GM19025 (cell line): ENCODE results near the gene C11orf54.

Experiments
- ATAC-seq: cut with Tn5 transposase; IDR thresholded peaks from one replicate; pipeline ENCODE4 v1.9.1; 2021; ENCODE audit warnings: mild to moderate bottlenecking, low read depth, moderate library complexity; ENCODE audit not compliant: unreplicated experiment

The C11orf54 gene

DNA sequence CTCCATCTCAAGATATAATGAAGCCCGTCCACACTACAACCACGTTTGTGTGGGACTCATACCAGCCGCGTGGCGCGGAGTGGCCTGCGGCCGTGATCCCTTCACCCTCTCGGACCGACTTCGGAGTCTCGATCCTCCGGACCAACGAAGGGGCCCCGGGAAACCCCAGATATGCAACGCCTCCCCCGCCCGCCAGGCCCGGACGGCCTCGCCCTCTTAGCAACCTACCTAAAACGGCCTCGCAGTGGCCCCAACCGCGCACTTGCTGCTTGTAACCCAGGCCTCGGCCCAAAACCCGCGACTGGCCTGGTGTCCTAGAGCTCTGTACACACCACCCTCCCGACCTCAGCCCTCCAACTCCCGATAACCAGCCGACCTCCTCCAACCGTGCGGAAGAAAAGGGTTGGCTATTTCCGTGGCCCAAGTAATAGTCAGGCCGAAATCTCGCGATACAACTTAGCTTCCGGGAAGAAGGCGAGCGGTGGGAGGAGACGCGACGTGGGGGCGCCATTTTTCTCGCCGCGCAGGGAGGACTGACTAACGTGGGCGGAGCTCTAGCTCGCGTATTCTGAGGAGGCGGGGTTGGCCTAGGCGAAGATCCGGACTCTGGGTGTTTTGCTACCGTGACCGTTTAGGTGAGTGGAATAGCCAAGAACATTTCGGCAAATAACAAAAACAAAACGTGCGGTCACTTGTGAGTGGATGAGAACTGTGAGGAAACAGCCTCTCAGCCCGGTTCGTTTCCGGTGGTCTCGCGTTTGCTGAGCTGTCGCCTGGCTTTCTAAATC lies at the start of gene C11orf54, which contains the start of gene TAF1D:
TSS of gene C11orf54 (plus strand) at position 579 of the 788 bp plus-strand sequence. CDS start 5,722 bp downstream, outside the sequence.
TSS of gene TAF1D (minus strand) at position 402 of the 788 bp plus-strand sequence. CDS start 2,191 bp downstream, outside the sequence.
- peak; percentile 82 for ATAC-seq

DNA sequence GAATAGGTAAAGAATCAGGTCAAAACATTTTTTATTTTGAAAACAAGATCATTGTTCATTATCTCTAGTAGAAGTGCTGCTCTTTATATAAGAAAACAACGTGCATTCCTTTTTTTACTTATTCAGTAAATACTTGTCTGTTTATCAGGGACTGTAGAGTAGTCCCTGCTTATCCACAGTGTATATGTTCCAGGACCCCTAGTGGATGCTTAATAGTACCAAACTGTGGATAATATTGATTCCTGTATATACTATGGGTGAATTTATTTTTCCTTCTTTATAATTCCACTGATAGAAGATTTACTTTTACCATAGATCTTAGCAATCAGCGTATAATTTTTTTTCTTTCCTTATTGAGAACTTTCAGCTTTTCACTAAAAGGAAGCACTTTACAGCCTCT lies 47.4 kb upstream of the C11orf54 start:
- ATAC-seq: no peak

DNA sequence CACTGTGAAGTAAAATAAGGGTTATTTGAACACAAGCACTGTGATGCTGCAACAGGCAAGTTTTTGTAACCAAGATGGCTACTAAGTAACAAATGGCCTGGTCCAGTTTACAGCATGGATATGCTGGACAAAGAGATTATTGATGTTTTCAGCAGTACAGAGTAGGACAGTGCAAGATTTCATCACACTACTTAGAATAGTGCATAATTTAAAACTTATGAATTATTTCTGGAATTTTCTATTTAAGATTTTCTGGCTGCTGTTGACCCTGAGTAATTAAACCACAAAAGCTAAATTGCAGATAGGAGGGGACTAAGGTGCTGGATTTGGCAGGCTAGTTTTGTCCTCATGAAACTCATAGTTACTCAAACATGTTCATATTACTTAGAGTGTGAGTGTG lies 46.9 kb upstream of the C11orf54 start:
- no peak for ATAC-seq

DNA sequence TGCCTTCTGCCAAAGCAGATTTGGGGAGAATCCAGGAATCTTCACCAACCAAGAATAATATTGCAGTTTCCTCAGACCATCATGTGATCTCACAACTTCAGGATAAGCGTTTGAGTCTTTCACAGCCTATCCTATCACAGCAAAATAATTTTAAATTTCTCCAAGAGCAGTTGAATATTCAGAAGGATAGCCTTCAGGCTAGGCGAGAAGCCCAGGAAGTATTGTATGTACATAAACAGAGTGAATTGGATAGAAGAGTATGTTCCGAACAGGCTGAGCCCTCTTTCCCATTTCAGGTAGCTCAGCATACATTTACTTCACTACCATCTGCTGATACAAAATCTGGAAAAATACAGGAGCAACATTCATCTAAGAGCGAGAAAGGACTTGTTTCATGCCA lies 43.9 kb upstream of the C11orf54 start:
- no peak for ATAC-seq

DNA sequence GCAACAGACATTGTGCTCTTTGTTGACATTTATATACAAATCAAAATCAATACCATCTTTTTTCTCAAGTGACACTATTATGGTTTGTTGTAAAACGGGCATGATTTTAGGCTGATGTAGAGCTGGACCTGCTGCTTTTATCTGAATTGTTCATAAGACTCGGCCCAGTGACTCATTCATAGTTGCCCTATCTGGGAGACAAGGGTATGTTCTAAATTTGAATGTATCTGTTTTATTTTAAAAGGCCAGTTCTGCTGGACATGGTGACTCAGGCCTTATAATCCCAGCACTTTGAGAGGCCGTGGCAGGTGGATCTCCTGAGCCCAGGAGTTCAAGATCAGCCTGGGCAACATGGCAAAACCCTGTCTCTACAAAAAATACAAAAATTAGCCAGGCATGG lies 40.6 kb upstream of the C11orf54 start:
- no peak for ATAC-seq

DNA sequence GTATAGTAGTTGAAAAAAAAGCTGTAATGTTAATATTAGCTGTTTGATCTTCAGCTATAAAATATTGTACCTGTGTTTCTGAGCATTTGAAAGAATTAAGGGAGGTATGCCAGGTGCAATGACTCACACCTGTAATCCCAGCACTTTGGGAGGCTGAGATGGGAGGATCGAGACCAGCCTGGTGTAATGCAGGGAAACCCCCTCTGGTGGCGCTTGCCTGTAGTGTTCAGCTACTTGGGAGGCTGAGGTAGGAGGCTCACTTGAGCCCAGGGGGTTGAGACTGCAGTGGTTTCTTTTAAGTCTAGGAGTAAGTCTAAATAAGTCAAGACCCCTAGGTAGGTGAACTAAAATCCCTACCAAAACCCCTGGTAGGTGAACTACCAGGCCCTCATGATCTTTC lies 37.2 kb upstream of the C11orf54 start:
- ATAC-seq: no peak

DNA sequence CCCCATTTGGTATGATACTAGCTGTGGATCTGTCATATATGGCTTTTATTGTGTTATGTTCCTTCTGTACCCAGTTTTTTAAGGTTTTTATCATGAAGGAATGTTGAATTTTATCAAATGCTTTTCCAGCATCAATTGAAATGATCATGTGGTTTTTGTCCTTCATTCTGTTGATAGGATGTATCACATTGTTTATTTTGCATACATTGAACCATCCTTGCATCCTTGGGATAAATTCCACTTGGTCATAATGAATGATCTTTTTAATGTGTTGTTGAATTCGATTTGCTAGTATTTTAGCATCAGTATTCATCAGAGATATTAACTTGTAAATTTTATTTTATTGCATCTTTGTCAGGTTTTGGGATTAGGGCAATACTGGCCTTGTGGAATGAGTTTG lies 31.2 kb upstream of the C11orf54 start:
- ATAC-seq: no peak

DNA sequence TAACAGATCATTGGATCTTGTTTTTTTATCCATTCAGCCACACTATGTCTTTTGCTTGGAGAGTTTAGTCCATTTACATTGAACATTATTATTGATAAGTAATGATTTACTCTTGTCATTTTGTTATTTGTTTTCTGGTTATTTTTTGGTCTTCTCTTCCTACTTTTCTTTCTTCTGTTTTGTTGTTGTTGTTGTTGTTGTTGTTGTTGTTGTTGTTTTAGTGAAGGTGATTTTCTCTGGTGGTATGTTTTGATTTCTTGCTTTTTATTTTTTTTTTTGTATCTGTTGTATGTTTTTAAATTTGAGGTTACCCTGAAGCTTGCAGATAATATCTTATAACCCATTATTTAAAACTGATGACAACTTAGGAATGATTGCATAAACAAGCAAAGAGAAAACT lies 28.8 kb upstream of the C11orf54 start:
- ATAC-seq: no peak

DNA sequence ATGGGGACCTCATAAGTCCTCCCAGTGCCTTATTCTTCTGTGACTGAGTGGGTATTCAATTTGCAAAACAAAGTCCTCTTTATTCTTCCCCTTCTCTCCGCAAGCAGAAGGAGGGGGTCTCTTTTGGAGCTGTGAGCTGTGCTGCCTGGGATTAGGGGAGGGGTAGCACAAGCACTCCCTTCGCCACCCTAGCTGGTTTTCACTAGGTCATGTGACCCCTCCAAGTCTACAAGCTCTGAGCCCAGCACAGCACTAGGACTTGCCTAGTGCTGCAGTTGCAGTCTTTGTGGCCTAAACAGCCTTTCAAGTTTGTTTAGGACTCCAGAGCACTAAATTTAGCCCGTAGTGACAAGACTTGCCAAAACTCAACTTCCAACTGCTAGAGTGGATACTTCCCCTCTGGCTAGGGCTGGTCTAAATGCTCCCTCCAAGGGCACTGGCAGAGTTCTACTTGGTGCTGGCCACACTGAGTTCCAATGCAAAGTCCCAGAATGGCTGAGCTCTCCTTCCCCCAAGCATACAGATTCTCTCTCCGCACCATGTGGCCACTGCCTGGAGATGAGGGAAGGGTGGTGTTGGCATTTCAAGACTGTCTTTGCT lies 25.6 kb upstream of the C11orf54 start:
- no peak for ATAC-seq

DNA sequence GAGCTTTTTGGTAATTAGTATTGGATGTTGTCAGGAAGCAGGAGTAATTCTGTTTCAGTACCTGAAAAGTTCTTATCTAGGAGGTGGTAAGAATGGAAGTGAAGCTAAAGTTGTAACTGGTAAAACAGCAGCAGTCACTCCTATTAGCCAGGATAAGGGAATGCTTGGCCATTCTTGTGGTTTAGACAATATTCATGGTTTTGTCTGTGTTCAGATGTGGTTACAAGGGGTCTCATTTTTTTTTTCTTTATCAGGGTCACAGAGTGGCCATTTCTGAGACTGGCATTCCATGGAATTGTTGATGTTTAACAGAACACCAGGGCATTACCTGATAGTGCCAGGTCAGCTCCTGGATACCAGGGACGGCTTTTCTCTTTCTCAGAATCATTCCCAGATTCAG lies 24.0 kb upstream of the C11orf54 start:
- ATAC-seq: no peak

DNA sequence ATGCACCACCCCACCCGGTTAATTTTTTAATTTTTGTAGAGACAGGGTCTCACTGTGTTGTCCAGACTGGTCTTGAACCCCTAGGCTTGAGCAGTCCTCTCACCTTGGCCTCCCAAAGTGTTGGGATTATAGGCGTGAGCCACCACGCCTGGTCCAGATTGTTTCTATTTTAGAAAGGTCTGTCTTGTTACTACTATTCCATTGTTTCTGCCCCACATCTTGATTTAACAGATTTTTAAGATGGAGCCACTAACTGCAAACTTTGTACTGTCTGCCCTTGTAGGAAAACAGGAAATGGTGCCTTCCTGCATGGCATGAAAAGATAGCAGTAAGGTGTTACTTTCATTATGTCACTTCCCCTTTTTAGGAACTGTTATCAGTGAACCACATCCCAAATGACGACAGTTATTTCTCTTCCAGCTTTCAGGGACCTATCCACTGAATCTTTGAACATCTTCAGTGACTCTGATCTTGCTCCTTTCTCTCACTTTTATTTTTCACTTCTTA lies 23.4 kb upstream of the C11orf54 start:
- peak; percentile 69 for ATAC-seq

DNA sequence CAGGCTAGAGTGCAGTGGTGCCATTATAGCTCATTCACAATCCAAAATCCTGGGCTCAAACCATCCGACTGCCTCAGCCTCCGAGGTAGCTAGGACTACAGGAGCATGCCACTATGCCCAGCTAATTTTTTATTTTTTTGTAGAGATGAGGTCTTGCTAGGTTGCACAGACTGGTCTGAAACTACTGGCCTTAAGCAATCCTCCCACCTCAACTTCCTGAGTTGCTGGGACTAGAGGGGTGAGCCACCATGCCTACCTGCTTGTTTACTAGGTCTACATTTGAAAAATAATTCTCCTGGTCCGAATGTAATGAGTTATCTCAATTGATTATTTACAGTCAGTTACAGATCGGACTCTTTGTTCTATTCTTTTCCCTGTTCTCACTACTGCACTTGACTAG lies 22.2 kb upstream of the C11orf54 start:
- ATAC-seq: no peak

DNA sequence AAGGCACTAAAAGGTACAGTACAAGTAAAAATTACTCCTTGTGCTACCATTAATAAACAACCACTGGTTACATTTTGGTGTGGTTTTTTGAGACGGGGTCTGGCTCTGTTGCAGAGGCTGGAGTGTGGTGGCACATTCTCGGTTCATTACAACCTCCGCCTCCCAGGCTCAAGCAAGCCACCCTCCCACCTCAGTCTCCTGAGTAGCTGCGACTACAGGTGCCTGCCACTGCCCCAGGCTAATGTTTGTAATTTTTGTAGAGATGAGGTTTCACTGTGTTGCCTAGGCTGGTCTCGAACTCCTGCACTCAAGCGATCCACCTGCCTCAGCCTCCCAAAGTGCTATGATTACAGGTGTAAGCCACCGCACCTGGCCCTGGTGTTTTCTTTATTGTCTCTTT lies 20.9 kb upstream of the C11orf54 start:
- no peak for ATAC-seq

DNA sequence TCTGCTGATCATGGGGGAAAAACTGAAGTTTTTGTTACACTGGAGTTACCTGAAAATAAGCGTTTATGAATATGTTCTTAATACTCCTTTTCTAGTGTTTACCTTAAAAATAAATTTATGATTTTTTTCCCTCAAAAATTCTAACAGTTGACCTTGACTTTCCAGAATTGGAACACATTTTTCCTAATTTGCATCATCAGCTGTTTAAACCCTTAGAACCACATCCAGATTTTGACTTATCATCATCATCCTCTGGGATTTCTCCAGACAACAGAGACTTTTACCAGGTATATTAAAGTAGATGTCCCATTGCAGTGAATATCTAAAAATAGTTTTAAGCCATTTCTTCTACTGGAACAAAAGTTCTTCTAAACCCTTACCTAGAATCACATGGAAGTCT lies 17.4 kb upstream of the C11orf54 start:
- no peak for ATAC-seq

DNA sequence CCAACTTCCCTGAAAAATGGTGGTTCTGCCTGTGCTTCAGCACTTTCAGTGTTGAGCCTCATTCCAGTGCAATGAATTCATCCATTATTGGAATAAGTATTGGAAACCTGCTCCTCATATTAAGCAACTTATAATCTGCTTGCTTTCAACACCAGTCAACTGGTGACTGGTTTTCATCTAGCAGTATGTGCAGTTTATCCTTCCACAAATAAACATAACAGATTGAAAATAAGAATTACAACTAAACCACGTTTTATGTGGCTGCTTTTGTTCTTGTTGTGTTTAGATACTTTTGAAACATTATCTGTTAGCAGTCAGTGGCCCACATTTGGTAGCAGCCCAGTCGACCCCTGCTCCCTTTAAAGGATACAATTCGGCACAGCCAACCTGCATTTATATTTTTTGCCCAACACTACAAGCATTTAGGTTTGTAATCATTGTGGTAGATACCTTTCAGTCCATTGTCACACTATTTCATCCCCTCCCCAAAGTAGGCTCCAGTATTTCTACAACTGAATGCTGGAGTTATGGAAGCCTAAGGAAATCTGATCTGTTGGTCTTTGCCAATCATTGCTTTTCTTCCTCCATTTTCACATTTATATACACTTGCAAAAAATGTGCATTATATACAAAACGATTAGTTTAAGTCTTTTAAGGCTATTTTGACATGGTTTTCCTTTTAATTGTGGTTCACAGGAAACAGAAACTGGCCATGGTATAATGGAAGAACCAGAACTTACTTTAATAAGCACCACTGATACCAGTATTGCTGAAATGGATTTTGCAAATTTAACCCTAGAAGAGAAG lies 13.3 kb upstream of the C11orf54 start:
- no peak for ATAC-seq

DNA sequence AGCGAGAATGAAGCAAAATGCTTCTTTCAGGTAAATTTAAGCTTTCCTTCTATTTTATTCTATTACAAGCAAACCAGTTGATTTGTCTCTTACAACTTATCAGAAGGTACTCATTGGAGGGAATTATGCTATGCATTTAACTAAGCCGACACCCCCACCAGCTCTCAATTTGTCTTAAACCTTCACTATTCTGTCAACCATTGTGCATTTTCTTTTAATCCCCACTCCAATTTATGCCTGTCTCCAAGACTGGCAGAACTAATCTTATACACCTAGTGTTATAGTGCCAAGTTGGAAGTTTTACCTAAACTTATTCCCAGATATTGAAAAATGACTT lies 12.7 kb upstream of the C11orf54 start:
- ATAC-seq: no peak

DNA sequence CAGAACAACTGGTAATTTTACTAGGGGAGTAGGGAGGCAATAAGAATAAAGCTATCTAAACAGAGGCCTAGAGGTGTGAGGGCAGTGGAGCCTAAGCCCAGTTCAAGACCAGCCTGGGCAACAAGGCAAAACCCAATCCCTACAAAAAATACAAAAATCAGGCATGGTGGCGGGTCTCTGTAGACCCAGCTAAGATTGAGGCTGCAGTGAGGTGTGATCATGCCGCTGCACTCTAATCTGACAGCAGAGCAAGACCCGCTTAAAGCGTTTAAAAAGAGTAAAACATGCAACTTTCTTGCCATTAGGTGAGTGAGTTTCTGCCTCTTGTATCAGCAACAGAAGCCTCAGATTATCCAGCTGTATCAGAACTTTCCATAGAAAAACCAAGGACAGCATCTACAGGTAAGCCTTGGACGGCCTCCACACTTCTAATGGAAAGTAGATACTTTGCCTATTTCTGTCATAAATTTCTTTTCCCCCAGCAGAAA lies 12.3 kb upstream of the C11orf54 start:
- no peak for ATAC-seq

DNA sequence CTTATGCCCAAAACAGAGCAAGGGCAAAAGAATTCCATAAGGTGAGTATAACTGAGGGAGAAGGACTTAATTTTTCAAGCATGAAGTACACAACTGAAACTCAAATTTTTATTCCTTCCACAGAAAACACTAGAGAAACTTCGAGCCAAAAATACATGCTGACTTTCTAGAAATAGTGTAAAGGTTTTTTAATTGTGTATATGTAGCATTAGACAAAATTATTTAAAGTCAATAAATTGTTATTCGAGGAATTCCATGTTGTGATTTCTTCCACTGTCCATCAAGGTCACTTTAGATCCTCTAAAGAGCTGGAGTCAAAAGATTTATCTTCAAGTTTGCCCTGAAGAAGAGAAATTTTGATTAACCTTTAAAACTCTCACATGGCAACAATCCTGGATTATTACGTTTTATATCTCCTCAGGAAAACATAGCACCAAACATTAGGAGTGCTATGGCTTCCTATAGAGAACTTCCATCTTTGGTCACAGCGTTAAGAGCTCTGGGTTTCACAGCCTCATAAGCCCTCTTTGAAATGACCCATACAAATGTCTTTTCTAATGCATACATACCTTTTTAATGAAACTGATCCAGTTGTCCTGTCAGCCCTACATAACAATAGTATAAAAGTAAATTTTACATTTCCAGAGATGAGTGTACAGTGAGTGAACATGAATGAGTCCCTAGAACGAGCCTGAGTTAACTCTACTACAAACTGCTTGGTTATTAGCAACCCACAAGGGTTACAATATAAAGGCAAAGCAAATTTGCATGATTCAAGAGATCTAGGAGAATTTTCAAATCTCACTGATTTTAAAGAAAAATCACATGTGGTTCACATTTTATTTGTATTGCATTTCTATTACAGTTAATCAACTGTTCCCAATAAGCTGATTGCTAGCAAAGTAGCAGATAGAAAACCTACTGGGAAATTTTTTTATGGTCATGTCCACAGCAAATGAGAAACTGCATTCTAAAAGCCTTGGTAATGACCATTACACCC lies 11.1 kb upstream of the C11orf54 start:
- ATAC-seq: no peak

DNA sequence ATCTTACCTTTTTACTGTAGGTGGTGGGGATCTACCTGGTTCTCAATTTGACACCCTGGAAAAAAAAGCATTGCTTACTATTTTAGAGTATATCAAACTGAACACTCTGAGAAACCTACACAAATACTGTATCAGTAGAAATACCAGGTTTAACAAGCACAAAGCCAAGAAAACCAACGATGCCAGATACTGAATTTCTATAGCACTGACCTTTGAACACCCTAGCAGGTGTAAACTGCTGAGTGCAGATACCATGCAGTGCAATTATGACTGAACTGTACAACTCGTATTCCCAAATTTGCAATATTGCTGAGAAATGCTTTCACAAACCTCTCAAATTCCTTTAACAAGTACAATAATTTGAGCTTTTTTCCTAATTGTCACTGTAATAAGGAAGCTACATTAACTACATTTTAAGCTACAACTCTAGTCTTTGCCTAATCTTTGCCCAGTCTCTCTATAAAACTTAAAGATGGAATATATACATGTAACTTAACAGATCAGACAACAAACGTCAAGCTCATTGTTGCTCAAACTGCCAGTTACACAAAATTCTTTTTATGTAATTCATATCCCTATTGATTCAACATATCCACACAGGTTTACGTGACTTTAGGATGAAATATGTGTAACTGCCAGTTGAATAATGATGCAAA lies 9.1 kb upstream of the C11orf54 start:
- no peak for ATAC-seq
